DOHH2 (cell line): ENCODE results near the gene SHANK3.

Experiments used
- H3F3A ChIP-seq: fragments of 200-600 bp; sonication (generic), shearing (Covaris generic); 2 replicates; pipeline ENCODE4 v1.6.0; 2016; ENCODE audit warnings: antibody characterized with exemption, mild to moderate bottlenecking; ENCODE audit not compliant: control insufficient read depth, insufficient read depth
- H3K27ac ChIP-seq: fragments of 200-600 bp; sonication (generic); 2 replicates; pipeline ENCODE4 v1.5.1; 2014; ENCODE audit warnings: low read depth, mild to moderate bottlenecking, low read length, moderate library complexity
- H3K27me3 ChIP-seq: fragments of 200-600 bp; sonication (generic); 2 replicates; pipeline ENCODE4 v1.6.1; 2014; ENCODE audit warnings: mild to moderate bottlenecking, low read length, mixed read lengths; ENCODE audit not compliant: control insufficient read depth
- H3K36me3 ChIP-seq: fragments of 200-600 bp; sonication (generic); 2 replicates; pipeline ENCODE4 v1.6.1; 2014; ENCODE audit warnings: mild to moderate bottlenecking, low read length, moderate library complexity, mixed read lengths; ENCODE audit not compliant: control insufficient read depth
- H3K4me1 ChIP-seq: fragments of 200-600 bp; sonication (generic); 2 replicates; pipeline ENCODE4 v1.6.1; 2014; ENCODE audit warnings: mild to moderate bottlenecking, low read length, mixed read lengths; ENCODE audit not compliant: control insufficient read depth
- H3K4me2 ChIP-seq: fragments of 200-600 bp; sonication (generic); 2 replicates; pipeline ENCODE4 v1.6.0; 2014; ENCODE audit warnings: mild to moderate bottlenecking, low read length, moderate library complexity
- H3K4me3 ChIP-seq: fragments of 200-600 bp; sonication (generic); 2 replicates; pipeline ENCODE4 v1.5.1; 2014; ENCODE audit warnings: mild to moderate bottlenecking, low read length, mixed read lengths
- H3K79me2 ChIP-seq: fragments of 200-600 bp; sonication (generic); 2 replicates; pipeline ENCODE4 v1.6.1; 2014; ENCODE audit warnings: mild to moderate bottlenecking, low read length, mixed read lengths; ENCODE audit not compliant: control insufficient read depth
- H3K9me2 ChIP-seq: fragments of 200-600 bp; sonication (generic); replicated peaks from 2 replicates; pipeline ENCODE4 v1.6.1; 2014; ENCODE audit warnings: mild to moderate bottlenecking, low read length, mixed read lengths; ENCODE audit not compliant: control insufficient read depth
- H3K9me3 ChIP-seq: fragments of 200-600 bp; sonication (generic); 2 replicates; pipeline ENCODE4 v1.6.1; 2014; ENCODE audit warnings: antibody characterized with exemption, low read length, mixed read lengths; ENCODE audit not compliant: control insufficient read depth, insufficient read depth
- H4K20me1 ChIP-seq: fragments of 200-600 bp; sonication (generic); 2 replicates; pipeline ENCODE4 v1.6.0; 2014; ENCODE audit warnings: low read depth, mild to moderate bottlenecking, antibody characterized with exemption, low read length, moderate library complexity; ENCODE audit not compliant: control insufficient read depth, insufficient read depth
- EZH2phosphoT487 ChIP-seq: fragments of 200-600 bp; sonication (generic); IDR thresholded peaks from 2 replicates; pipeline ENCODE4 v1.6.1; 2017; ENCODE audit warnings: borderline replicate concordance, mild to moderate bottlenecking, antibody characterized with exemption, low read length, moderate library complexity, mixed read lengths
- TF ChIP-seq, protein P1 (sequence below): fragments of 200-600 bp; sonication (generic); IDR thresholded peaks from one replicate; pipeline ENCODE4 v1.5.1; 2014; ENCODE audit warnings: antibody characterized with exemption, mild to moderate bottlenecking, low read depth, low read length; ENCODE audit not compliant: poor library complexity, severe bottlenecking

Gene SHANK3

DNA sequence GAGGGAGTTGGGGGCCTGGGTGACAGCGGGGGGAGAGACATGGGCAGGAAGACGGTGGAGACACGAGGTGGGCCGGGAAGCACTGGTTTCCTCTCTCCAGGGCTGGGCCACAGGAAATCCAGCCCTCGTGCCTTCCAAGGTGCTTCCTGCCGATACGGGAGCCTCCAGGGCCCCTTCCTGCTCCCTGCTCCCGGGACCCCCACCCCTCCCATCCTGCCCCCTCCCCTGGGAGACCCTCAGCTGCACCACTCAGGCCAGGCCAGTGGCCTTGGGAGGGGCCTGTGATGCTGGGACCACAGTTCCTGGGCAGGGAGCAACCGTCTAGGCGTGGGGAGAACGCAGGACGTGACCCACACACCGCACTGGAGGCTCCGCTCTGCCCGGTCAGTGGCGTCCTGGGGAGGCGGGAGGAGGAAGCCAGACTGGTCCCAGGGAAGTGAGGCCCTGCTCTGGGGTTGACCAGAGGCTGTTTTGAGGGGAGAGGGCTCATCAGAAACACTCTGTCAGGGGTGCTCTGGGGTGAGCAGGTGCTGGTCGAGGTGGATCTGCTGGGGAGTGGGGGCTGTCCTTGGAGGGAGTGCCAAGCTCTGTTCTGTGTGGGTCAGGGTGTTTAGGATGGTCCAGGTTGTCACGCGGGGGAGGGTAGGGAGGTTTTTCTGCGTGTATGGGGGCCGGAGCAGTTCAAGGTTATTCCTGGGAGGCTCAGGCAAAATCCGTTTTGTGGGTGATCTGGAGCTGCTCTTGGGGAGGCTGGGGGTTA, at the start of gene SHANK3:
Gene SHANK3 (plus strand): TSS at position 353 of the 760 bp plus-strand sequence.
- no peaks in the 10 kb centered on the region for H3K36me3 ChIP-seq
- TF ChIP-seq, protein P1, sequence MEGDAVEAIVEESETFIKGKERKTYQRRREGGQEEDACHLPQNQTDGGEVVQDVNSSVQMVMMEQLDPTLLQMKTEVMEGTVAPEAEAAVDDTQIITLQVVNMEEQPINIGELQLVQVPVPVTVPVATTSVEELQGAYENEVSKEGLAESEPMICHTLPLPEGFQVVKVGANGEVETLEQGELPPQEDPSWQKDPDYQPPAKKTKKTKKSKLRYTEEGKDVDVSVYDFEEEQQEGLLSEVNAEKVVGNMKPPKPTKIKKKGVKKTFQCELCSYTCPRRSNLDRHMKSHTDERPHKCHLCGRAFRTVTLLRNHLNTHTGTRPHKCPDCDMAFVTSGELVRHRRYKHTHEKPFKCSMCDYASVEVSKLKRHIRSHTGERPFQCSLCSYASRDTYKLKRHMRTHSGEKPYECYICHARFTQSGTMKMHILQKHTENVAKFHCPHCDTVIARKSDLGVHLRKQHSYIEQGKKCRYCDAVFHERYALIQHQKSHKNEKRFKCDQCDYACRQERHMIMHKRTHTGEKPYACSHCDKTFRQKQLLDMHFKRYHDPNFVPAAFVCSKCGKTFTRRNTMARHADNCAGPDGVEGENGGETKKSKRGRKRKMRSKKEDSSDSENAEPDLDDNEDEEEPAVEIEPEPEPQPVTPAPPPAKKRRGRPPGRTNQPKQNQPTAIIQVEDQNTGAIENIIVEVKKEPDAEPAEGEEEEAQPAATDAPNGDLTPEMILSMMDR: no peak
- TF ChIP-seq EZH2phosphoT487: no peak
- H3F3A ChIP-seq: no peaks in the 10 kb centered on the region
- no peaks in the 10 kb centered on the region for H4K20me1 ChIP-seq
- H3K9me3 ChIP-seq: no peaks in the 10 kb centered on the region; the same call in 1 of the 2 replicates
- H3K4me1 ChIP-seq: no peaks in the 10 kb centered on the region
- peaks cover 16% of the 10 kb centered on the region for H3K27me3 ChIP-seq
- no peak within 1 kb of the TSS for H3K27ac ChIP-seq
- H3K4me2 ChIP-seq: no peak within 1 kb of the TSS
- no peak within 1 kb of the TSS for H3K4me3 ChIP-seq
- H3K79me2 ChIP-seq: no peaks in the 10 kb centered on the region
- H3K9me2 ChIP-seq: no peaks in the 10 kb centered on the region

DNA sequence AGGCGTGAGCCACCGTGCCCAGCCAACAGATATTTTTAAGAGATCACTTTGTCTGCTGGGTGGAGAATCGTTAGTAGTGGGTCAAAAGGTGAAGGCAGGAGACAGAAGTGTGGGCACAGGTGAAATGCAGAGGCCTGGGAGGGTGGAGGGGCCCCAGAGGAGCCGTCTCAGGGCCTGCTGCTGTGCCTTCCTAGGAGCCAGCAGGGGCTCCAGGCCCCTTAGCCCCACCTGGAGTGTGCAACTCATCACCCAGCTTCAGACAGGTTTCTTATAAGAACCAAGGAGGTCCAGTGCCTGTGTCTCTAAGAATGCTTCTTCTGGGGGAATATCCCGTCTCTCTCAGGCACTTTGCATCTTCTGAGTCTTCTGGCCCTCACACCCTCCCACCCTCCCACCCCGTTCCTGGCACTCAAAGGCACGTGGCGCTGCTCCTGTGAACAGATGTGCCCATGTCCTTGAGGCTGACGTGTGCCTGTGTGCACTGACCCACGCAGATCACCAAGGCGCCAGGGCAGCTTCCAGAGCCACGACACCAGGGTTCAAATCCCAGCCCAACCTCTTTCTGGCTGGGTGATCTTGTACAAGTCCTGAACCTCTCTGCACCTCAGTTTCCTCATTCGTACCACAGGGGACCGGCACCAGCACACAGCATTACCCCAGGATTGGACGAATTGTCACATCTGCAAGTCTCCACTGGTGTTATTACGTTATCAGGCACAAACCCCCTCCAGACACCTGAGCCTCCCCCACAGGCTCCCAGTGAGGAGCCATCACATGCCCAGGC, 48.1 kb upstream of the SHANK3 start:
- Histone ChIP-seq H3K4me3 (no peak overlapping the region), H3F3A (peaks cover 15% of the 10 kb centered on the region), H3K36me3 (no peaks in the 10 kb centered on the region), H3K9me3 (no peaks in the 10 kb centered on the region), H3K9me2 (no peaks in the 10 kb centered on the region), H3K4me2 (no peak overlapping the region), H3K4me1 (peaks cover 47% of the 10 kb centered on the region), H3K79me2 (peaks cover 15% of the 10 kb centered on the region), H3K27ac (no peak overlapping the region), H4K20me1 (no peaks in the 10 kb centered on the region), H3K27me3 (no peaks in the 10 kb centered on the region)
- TF ChIP-seq, protein P1: no peak
- TF ChIP-seq EZH2phosphoT487: no peak

DNA sequence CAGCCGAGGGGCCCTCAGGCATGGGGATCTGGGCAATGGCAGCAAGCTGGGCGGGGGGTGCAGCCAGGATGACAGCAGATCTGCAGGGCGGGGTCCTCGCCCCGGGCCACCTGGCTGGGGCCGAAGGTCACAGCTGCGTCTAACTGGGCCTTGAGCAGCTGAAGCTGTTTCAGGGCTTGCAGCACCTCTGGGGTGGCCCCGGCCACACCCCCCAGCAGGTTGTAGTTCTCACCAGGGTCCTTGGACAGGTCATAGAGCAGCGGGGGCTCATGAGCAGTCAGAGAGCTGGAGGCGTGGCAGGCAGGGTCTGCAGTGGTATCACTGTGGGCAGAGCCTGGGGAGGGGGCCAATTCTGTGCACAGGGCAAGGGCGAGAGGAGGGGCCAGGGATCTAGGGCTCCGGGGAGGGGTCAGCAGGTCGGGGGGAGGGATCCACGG, 47.5 kb upstream of the SHANK3 start:
- H3K4me2 ChIP-seq: no peak overlapping the region
- H3F3A ChIP-seq: peaks cover 15% of the 10 kb centered on the region
- TF ChIP-seq, protein P1: no peak
- TF ChIP-seq EZH2phosphoT487: no peak
- no peaks in the 10 kb centered on the region for H3K27me3 ChIP-seq
- no peak overlapping the region for H3K27ac ChIP-seq
- H3K9me3 ChIP-seq: no peaks in the 10 kb centered on the region
- H3K4me1 ChIP-seq: peaks cover 40% of the 10 kb centered on the region
- H4K20me1 ChIP-seq: no peaks in the 10 kb centered on the region
- H3K79me2 ChIP-seq: peaks cover 15% of the 10 kb centered on the region
- no peaks in the 10 kb centered on the region for H3K9me2 ChIP-seq
- no peak overlapping the region for H3K4me3 ChIP-seq
- no peaks in the 10 kb centered on the region for H3K36me3 ChIP-seq
